Stomach (tissue), 4 donors: Measurements from ENCODE around the gene RRAGD.

Experiments used
- CTCF ChIP-seq, 7 experiments: fragments of 450-650 bp in 4 of 7; fragments of 200-600 bp in 3 of 7; sonication (generic) in 3 of 7; IDR thresholded peaks; one replicate each; pipeline ENCODE4 v1.5.1; 2016 to 2019; ENCODE audit warnings: antibody characterized with exemption in 7 of 7, control low read depth in 2 of 7, mild to moderate bottlenecking in 1 of 7
- EP300 ChIP-seq: sonication (generic); formaldehyde crosslinking; IDR thresholded peaks from one replicate; pipeline ENCODE4 v1.6.1; 2017; ENCODE audit warnings: antibody characterized with exemption
- POLR2A ChIP-seq, 4 donors: fragments of 450-650 bp; IDR thresholded peaks; one replicate each; pipeline ENCODE4 v1.6.1; 2016; ENCODE audit warnings: antibody characterized with exemption in 4 of 4, control low read depth in 2 of 4, mild to moderate bottlenecking in 1 of 4, moderate library complexity in 1 of 4
- POLR2AphosphoS5 ChIP-seq, 3 donors: sonication (generic); formaldehyde crosslinking; IDR thresholded peaks; one replicate each; pipeline ENCODE4 v1.6.1; 2016; ENCODE audit warnings: antibody characterized with exemption in 3 of 3

- peak in 1 of 3 donors; percentile 19 for TF ChIP-seq POLR2AphosphoS5 (IDR thresholded peaks at IDR 0.05)
- no peak for TF ChIP-seq CTCF (IDR thresholded peaks at IDR 0.05)
- no peak for TF ChIP-seq POLR2A (IDR thresholded peaks at IDR 0.05)
- TF ChIP-seq EP300 = no peak
These were observed at the start of gene RRAGD for GRCh38 chr6:89412071-89413005.
